Measurements from ENCODE around the gene MCF2L.

Gene MCF2L

DNA sequence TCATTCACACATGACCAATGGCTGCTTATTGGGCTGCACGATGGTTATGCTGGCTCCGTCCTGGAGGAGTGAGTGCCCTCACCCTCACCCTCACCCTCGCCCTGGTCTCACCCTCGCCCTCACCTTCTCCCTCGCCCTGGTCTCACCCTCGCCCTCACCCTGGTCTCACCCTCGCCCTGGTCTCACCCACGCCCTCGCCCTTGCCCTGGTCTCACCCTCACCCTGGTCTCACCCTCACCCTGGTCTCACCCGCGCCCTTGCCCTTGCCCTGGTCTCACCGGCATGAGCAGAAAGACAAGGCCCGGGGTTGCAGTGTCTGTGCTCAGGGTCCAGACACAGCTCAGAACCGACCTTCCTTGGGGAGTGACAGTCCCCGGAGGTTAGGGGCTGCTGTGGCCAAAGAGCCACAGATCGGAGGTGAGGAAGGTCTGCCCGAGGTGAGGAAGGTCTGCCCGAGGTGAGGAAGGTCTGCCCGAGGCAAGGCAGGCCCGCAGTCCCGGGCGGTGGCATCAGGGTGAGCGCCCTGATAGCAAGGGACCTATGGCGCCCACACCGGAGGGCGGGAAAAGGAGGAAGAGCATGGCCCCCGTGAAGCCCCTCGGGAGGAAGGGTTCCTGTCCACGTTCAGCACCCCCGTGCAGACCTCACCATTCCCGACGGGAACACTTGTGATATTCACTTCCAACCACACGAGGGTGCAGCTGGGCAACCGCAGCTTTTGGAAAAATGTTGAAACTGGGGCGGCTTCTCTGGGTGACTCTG lies 65.6 kb downstream of the MCF2L start:
- peak; percentile 78 for DNase-seq

DNA sequence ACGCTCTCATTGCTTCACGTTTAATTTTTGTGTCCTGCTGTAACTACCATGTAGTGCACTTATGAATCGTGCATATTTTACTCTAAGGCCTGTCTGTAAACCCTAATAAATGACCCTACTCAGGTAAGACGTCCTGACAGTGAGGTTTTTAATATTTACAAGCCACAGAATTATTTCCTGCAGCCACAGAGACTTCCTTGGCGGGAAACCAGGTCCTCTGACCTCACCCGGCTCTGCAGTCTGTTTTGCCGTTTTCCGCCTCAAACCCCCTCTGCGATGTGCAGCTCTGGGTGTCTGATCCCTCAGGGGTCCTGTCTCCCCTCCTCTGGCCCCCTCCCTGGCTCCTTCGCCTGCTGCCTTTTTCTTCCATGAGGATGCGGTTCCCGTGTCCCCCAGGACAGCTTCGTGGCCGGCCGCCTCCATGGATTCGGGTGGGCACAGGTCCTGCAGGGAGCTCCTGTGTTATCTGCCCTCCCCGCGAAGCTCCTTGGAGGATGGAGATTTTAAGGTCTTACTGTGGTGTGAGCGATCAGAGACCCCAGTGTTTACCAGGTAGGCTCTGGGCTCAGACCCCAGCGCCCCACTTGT lies 66.3 kb downstream of the MCF2L start:
- no peak for DNase-seq

DNA sequence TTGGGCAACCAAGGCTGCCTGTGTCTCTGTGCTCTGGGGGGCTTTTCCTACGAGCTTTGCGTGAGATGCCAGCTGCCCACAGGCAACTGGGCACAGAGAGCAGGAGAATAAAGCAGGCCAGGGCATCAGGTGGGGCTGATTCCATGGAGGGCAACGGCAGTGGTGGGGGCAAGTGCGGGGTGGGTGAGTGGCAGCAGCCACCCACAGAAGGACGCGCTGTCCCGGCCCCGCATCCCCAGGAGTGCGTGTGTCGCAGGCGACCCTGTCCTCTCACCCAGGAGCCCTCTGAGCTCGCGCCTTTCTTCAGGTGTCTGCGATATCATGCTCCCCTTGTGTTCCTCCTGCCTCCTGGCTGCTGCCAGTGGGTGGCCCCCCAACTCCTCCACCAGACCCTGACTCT lies 67.4 kb downstream of the MCF2L start:
- no peak for DNase-seq

DNA sequence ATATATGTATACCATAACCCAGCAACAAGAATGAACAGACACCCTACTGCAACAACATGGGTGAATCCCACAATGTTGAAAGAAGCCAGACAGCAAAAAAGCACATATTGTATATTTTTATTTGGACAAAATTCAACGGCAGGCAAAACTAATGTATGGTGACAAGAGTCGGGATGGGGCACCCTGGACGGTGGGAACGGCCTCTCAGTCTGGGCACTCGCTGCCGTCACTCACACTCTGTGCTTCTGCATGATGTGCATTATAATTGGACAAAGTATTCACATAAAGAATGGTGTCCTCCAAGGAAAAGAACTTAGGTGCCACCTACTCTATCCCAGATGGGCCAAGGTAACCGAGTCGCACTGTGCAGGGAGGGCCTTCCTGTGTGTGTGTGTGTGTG lies 71.0 kb downstream of the MCF2L start:
- DNase-seq: no peak

DNA sequence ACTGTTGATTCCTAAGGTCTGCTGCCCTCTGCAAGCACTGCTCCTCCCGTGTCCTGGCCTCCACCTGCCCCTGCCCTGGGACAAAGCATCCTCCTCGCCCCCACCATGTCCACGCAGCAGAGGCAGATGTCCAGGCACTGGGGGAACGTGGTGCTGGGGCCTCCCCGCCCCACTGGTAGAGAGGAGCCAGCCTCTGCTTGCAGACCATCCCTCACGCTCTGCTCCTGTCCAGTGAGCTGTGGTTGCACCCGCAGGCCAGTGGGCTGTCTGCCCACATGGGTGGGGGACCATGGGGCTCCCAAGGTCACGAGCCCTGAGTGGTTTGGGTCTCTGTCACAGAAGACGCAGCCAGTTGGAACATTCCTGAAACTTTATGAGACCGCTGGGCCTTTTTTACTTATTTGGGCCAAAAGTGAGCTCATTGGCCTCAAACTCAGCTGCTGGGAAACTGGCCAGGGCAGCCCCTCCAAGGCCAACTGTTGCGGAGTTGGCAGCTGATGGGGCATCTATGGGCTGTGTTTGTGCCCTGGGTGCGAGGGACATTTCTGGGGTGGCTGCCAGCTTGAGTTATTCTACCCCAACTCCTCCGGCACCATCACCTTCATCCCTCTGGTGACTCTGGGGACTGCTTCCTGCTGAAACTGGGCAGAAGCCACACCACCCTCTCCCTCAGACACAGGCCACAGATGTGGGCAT lies 71.7 kb downstream of the MCF2L start:
- peak; percentile 69 for DNase-seq

DNA sequence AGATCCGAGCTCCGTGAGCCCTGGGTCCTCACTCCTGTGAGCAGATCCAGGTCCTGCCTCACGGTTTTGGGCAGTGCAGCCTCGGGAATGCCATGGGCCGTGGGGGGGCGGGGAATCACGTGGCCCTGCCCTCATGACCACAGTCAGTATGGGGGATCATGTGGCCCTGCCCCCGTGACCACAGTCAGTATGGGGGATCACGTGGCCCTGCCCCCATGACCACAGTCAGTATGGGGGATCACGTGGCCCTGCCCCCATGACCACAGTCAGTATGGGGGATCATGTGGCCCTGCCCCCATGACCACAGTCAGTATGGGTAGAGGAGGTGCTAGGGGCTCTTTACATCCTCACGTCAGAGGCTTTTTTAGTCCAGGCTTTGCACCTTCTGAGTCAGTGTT lies 72.3 kb downstream of the MCF2L start:
- peak; percentile 80 for DNase-seq

DNA sequence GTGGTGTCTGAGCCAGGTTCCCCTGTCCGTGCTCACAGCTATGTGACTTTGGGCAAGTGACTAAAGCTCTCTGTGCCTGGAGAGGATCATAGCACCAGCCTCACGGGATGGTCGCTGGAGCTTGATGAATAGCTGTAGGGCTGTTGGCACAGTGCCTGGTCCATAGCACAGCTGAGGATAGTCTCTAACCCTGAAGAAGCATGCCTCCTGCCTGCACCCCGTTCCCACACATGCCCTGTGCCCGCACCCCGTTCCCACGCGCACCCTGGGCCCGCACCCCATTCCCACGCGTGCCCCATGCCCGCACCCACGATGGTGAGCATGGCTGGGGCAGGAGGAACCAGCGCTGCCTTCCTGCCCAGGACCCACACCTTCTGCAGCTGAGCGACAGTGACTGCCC lies 72.9 kb downstream of the MCF2L start:
- DNase-seq: no peak

DNA sequence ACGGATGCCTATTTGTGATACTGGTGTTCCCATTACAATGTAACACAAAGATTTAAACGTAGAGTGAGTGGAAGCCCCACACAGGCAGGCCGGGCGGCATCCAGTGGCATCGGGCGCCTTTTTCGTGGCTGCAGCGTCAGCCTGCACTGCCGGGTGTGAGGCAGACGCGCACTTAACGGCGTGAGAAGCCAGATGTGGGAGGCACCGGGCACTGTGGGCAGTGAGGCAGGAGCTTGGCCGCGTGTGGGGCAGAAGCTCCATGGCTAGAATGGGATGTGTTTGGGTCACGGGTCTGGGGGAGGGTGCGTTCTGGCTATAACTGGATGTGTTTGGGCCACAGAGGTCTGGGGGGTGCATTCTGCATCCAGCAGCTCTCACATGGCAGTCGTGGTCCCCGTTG lies 73.4 kb downstream of the MCF2L start:
- DNase-seq: no peak

DNA sequence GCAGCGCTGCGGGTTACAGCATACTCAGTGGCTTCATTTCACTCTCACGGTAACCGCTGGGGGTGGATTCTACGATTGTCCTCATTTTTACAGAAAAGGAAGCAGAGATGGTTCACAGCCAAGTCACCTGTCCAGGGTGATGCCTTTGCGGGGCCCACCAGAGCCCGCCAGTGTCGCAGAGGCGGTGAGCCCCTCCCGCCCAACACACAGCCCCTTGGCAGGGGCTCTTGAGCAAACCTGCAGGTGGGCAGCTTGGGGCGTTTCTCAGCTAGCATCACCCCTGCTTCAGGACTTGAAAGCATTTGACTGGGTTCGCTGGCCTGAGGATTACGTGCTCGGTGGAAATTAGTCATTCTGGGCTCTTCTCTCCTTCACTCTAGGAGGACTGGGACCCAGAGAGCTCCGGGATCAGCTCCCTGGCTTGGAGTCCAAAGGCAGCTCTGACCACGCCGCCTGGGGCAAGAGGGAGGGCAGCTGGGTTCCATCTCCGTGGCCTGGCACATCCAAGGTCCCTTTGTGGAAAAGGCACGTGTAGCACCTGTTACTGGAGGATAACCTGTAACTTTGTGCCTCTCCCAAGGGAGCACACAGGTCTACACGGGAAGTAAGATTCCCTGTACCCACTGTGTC lies 74.1 kb downstream of the MCF2L start:
- no peak for DNase-seq

DNA sequence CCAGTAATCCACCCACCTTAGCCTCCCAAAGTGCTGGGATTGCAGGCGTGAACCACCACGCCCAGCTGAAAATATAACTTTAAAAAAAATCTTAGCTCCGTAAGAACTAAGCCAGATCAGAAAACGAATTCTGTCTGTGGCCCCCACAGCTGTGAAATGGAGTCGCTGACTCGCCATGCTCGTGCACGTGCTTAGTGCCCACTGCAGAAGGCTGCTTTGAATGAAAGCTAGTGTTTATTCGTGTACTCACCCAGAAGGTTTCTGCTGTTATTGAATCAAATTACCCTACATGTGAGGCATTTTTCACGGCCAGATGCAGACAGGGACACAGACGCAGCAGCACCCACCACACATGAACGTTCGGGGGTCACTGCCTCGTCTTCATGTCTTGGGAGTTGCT lies 74.9 kb downstream of the MCF2L start:
- DNase-seq: no peak

DNA sequence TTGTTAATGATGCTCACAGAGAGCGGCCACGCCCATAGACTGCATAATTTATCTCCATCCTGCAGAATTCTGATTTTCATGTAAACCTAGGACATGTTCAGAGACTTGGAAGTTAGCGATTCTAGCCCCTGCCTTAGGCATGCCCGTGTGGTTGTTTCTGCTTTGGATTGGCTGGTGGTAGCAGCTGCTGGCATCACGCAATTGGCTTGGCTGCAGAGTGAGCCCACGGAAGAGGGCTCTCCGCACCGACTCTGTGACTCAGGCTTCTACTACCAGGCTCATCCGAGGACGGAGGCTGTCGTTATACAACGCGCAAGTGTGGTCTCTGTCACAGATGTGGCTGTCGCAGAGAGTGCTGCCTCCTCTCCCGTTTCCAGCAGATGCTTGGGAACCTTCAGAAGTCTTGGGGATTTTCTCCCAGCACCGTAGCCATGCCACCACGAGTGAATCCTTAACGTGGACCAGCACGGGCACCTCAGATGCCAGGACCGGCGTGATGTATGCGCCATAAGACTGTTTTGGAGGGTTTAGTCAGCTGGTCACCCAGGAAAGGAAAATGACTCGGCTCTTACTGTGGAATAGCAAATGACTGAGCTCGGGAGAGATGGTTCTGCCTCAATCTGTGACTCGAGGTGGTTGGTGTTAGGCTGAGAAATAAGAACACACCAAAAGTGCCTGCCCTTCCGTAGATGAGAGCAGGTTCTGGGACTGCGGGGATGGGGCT lies 75.5 kb downstream of the MCF2L start:
- peak; percentile 86 for DNase-seq

DNA sequence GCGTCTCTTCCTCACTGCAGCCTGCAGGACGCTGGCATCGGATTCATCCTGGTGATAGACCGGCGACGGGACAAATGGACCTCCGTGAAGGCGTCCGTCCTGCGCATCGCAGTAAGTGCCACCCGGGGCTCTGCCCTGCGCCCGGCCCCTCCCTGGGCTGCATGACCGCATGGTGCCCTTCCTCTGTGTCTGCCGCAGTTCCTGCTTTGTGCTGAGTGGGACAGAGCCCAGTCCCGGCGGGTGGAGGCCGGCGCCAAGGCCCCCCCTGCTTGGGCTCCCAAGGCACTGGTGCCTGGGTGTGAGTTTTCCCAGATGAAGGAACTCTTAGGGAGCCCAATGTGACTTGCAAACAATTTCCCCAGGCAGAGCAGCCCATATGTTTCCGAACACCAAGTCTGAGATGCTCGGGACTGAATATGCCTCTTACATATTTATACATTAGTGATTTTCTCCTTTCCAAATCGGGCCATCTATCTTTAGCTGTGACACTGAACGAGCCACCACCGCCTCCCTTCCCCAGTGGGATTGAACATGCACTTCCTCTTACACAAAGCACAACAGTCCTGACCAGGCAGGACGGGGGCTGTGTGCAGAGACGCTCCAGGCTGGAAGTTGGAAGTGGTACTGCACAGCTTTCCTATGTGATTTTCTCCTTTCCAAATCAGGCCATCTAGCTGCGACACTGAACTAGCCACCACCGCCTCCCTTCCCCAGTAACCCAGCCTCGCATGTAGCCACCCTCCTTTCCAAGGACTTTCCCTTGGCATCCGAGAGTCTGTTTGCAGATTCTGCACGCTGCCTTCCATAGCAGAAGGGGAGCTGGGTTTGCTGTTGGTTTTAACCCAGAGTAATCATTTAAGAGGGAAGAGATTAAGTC lies 76.5 kb downstream of the MCF2L start:
- DNase-seq: peak; percentile 68

DNA sequence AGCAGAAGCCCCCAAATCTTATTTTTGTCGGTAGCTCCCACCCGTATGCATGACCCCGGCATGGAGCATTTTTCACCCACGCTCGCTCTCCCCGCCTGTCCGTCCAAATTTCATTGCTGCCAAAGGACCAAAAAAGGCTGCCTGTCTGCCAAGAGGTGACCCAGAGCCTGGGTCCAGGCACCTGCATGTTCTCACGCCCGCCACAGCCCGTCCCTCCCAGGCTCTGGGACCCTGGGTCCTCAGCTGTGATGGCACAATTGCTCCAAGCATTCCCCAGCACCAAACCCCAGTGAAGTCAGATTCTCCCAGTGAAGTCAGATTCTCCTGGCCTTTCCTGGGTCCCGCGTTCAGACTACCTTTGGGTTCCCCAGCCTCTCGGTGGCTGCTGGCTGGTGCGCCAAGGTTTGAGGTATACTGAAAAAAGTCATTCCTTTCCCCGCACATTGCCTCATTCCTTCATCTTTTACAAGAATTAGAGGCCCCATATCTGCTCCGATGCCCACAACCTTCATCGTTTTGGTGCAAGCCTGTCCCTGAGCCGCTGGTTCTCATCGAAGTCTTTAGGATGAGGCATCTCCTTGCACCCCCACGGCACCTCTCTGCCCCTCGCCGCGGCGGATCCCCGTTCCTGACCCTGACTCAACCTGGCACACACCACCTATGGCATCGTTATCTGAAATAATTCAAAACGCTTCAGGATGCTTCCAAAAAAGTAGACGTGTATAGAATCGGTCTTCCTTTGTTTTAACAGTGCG lies 77.3 kb downstream of the MCF2L start:
- no peak for DNase-seq

DNA sequence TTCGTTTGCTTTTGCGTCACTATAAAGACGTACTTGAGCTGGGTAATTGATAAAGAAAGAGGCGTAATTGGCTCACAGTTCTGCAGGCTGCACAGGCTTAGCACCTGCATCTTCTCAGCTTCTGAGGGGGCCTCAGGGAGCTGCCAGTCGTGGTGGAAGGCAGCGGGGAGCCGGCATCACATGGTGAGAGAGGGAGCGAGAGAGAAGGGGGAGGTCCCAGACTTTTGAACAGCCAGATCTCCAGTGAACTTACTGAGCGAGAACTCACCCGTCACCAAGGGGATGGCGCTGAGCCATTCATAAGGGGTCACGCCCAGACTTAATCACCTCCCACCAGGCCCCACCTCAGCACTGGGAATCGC lies 77.8 kb downstream of the MCF2L start:
- DNase-seq: no peak

DNA sequence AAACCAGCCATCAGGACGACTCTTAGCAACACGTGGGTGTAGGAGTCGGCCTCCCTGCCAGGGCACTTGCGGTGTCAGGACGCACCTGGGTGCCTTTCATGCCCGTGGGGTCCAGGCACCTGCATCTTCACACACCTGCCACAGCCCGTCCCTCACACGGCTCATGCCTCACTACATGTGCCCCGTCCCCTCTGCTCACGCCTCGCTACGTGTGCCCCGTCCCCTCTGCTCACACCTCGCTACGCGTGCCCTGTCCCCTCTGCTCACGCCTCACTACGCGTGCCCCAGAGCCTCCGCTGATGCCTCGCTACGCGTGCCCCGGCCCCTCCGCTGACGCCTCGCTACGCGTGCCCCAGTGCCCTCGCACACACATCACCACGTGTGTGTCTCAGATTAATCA lies 78.6 kb downstream of the MCF2L start:
- no peak for DNase-seq

DNA sequence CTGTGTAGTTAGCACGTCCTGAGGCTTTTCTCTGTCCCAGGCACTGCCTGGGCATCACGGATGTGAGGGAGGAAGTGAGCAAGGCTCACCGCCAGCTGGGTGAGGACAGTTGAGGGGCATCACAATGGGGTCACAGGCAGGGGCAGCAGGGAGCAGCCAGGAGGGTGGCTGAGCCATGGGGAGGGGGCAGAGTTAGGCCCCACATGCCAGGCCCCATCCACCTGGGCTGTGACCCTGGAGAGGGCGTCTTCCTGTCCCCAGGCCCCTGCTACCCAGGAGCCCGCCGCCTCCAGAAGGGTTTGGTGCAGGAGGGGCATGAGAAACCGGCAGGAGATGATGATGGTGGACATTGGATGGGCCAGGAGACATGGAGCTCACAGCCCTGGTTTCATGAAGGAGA lies 79.8 kb downstream of the MCF2L start:
- no peak for DNase-seq

DNA sequence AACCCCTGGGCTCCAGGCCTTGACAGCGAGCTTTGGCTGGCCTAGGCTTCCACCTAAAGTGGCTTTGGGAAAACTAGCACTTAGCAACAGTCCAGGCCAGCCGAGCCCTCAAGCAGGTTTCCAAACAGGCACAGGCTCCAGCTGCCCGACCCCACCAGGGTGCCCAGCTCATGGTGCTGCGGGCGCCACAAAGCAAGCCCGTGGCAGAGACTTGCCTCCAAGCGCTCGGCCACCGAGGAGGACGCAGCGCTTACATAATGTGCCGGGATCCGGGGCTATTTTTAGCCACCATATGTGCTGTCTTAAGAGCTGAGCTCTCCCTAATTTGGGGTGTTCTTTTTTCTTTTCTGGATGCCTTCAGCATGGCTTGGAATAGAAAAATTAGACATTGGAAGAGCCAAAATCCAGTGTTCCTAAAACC lies 80.5 kb downstream of the MCF2L start:
- DNase-seq: peak; percentile 38

DNA sequence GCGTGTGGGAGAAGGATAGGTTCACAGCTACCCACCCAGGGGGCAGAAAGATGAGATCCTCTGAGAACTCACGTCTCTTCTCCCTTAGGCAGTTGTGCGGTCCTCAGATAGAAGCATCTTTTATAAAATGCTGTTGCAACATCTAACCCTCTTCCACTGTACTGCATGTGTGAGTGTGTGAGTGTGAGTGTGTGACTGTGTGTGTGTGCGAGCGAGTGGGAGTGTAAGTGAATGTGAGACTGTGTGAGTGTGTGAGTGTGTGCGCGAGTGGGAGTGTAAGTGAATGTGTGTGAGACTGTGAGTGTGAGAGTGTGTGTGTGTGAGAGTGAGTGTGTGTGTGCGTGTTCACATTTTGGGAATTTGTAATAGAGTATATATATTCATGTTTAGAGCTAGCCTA lies 81.0 kb downstream of the MCF2L start:
- DNase-seq: no peak

DNA sequence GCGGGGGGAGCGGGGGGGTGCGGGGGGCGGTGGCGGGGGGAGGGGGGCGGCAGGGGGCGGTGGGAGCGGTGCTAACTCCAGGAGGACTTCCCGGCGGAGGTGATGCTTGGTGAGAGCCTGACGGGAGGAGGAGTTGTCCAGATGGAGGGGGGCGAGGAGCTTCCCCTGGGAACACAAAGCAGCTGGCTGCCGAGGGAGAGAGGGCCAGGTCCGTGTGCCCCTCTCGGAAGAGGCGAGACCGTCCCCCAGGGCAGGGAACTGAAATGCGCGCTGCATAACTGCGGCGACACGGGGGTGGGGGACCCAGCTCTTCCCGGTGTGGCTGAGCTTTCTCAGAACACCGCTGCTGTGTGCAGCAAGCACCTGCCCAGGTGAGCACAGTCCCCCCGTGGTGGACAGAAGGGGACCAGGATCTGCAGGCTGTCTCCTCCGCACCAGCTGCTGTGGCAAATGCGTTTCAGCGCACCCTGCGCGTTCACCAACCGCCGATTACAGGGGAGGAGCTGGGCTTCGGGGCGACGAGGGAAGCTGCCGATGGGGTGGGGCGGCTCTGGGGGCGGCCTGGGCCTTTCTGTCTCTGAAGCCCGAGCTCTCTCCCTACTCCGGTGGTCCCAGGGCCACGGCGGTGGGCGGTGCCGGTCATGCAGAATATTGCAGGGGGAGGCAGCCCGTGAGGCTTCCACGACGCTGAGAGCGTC lies 81.9 kb downstream of the MCF2L start:
- no peak for DNase-seq

DNA sequence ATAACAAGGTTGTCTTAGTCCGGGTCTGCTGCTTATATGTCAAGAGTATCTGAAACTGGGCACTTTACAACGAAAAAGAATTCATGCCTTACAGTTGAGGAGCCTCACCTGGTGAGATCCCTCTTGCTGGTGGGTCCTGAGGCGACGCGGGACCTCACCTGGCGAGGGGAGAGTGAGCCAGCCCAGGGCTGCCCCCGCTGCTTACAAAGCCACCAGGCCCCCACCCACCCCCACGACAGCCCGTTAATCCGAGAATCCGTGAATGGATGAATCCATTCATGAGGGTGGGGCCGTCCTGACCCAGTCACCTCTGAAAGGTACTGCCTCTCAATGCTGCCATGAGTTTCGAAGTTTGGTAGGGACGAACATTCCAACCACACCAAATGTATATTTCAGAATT lies 82.6 kb downstream of the MCF2L start:
- DNase-seq: no peak

DNA sequence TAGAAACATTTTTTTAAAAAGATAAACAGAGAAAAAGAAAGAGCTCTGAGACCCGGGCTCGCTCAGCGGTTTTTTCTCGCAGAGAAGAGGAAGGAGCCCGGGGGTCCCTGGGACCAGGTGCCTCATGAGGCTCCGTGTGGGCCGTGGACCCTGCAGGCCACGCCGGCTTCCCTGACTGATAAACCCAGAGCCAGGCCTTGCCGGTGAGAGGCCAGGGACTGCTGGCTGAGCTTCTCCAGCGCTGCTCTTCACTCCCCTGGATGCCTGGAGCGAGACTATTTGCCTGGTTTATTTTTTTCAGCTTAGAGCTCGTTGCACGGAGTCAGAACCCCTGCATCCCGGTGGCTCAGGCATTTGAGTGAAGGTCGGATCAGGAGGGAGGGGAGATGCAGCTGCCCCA lies 83.2 kb downstream of the MCF2L start:
- no peak for DNase-seq

All from midbrain (tissue), 1 donor.